HG02610 (cell line): ENCODE data around the gene CHRNA10.

ENCODE experiments used
- ATAC-seq: cut with Tn5 transposase; IDR thresholded peaks from one replicate; pipeline ENCODE4 v1.9.1; 2021; ENCODE audit warnings: mild to moderate bottlenecking, moderate library complexity; ENCODE audit not compliant: unreplicated experiment

The CHRNA10 gene

DNA sequence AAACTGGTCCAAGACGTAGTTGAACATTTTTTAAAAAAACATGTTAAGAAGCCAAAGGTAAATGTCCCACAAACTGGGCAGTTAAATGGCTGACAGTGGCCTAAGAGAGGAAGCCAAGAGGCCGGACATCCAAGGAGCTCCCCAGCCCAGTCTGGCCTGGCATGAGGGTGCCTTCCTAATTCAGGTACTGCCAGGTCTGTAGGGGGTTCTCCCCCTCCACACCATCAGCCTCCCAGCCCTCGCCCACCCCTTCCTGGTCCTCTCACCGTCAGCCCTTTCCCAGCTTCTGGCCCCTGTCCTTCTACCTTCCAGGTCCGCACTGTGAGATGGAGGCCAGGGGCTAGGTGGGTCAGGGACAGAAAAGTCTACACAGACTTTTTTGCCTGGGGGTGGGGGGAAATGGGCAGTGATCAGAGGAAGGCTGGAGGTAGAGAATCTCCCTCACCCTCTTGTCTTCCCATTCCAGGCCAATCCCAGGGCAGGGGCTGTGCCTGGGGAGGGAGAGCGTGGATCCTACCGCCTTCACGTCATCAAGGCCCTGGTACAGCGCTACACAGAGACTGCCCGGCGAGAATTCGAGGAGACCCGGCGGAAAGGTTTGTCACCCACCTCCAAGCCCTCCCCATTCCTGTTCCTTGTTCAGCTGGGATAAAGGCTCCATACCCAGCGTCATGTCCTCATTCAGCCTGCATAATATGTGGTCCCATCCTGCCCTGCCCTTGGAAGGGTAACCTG, 35.4 kb downstream of the CHRNA10 start:
- no peak for ATAC-seq

GRCh38 chr11:3632070-3632660, 39.0 kb downstream of the CHRNA10 start:
- no peak for ATAC-seq

GRCh38 chr11:3631331-3631730, 39.9 kb downstream of the CHRNA10 start:
- ATAC-seq: no peak

DNA sequence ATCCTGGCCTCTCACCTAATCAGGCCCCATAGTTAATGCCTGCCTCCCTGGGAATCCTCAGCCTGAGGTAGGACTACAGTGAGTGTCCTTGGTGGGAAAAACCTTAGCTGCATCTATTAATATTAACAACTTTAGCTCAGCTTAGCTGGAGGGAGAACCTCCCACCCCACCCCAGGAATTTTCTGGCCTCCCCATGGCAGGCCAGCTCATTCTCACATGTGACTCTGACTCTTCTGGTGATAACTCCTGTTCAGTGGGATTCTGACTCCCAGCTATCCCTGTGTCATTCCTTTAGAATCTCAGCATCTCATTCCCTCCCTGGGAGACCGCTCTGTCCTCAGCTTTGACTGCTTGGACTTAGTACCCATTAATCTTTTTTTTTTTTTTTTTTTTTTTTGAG, 43.9 kb downstream of the CHRNA10 start:
- ATAC-seq: no peak

GRCh38 chr11:3626250-3626960, 44.8 kb downstream of the CHRNA10 start:
- ATAC-seq: no peak

- no peak for ATAC-seq
These were observed 47.3 kb downstream of the CHRNA10 start for GRCh38 chr11:3623767-3624458.

DNA sequence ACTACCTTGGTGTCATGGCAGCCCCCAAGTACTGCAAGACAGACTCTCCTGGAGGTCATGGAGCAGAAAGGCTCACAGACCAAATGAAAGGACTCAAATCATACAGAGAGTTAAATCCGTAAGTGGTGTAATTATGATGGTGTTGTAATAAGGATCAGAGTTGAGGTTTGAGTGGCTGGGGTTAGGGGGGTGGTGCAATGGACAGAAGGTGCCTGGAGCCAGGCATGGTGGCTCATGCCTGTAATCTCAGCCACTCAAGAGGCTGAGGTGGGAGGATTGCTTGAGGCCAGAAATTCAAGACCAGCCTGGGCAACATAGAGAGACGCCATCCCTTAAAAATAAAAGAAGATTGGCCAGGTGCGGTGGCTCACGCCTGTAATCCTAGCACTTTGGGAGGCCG, 48.1 kb downstream of the CHRNA10 start:
- ATAC-seq: no peak

DNA sequence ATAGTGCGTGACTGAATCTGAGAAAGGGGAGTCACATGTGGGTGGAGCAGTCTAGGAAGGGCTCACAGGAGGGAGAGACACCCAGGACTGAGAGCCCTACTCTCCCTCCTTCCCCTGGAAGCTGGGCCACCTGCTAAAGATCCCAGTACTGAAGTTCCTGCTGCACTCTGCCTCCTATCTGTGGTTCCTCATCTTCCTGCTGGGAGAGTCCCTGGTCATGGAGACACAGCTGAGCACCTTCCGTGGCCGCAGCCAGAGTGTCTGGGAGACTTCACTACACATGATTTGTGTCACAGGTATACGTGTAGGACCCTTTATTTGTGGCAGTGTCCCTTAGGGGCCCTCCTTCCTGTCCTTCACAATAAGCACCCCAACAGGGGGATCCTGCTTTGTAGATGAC, 48.7 kb downstream of the CHRNA10 start:
- ATAC-seq: no peak

DNA sequence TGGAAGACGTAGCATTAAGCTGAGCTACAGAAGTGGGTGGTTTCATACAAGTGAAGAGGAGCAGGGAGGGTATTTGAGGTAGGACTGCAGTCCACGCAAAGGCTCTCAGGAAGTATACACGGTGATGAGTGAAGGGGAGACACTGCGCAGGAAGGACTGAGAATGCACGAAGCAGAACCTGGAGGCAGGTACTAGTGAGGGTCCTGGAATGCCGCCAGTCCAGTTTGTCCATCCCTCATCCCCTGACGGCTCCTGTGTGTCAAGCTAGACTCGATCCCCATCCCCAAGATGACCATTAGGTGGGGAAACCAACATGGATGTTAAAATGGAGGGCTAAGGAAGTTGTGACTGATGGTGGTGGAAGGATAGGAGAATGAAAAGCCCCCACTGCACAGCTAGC, 53.2 kb downstream of the CHRNA10 start:
- ATAC-seq: no peak

GRCh38 chr11:3616721-3617460, 54.3 kb downstream of the CHRNA10 start:
- ATAC-seq: no peak

DNA sequence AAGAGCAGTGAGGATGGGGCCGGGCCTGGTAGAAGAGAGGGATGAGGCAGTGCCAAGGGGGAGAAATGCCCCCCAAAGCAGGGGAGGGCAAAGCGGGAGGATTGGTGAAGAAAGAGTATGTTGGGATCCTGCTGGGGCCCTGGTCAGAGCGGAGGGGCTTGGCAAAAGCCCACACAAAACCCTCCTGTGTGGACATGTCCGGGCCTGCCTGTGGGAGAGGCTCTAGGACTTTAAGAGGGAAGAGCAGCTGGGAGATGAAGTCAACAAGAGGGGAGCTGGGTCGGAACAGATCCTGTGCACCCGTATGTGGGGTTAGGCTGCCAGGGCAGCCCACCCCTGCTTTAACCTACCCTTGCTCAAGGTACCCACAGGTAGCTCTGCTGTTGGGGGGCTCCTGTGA, 55.2 kb downstream of the CHRNA10 start:
- no peak for ATAC-seq
